HG02763 (cell line): Measurements from ENCODE around the gene RAB11FIP4.

ENCODE experiments used
- ATAC-seq: cut with Tn5 transposase; IDR thresholded peaks from one replicate; pipeline ENCODE4 v1.9.1; 2021; ENCODE audit warnings: mild to moderate bottlenecking, moderate library complexity; ENCODE audit not compliant: unreplicated experiment

The RAB11FIP4 gene

GRCh38 chr17:31405890-31406371 is 14.5 kb downstream of the RAB11FIP4 start:
- ATAC-seq: no peak

- no peak for ATAC-seq
These were observed 17.1 kb downstream of the RAB11FIP4 start for GRCh38 chr17:31408586-31408985.

GRCh38 chr17:31411707-31412285 is 20.3 kb downstream of the RAB11FIP4 start:
- ATAC-seq: no peak

- no peak for ATAC-seq
These were observed 21.0 kb downstream of the RAB11FIP4 start for GRCh38 chr17:31412511-31412910.

- no peak for ATAC-seq
These were observed 21.8 kb downstream of the RAB11FIP4 start for GRCh38 chr17:31413081-31413799.

GRCh38 chr17:31413874-31414549 is 22.5 kb downstream of the RAB11FIP4 start:
- ATAC-seq: no peak

- no peak for ATAC-seq
These were observed 23.1 kb downstream of the RAB11FIP4 start for GRCh38 chr17:31414550-31414918.

GRCh38 chr17:31415004-31415454 is 23.6 kb downstream of the RAB11FIP4 start:
- ATAC-seq: no peak

- no peak for ATAC-seq
These were observed 24.4 kb downstream of the RAB11FIP4 start for GRCh38 chr17:31415640-31416502.

GRCh38 chr17:31416503-31416923 is 25.0 kb downstream of the RAB11FIP4 start:
- no peak for ATAC-seq

GRCh38 chr17:31417051-31417792 is 25.7 kb downstream of the RAB11FIP4 start:
- ATAC-seq: no peak

- no peak for ATAC-seq
These were observed 27.4 kb downstream of the RAB11FIP4 start for GRCh38 chr17:31418773-31419350.

GRCh38 chr17:31422443-31422842 is 31.0 kb downstream of the RAB11FIP4 start:
- no peak for ATAC-seq

- no peak for ATAC-seq
These were observed 33.4 kb downstream of the RAB11FIP4 start for GRCh38 chr17:31424944-31425281.

- ATAC-seq: no peak
These were observed 34.0 kb downstream of the RAB11FIP4 start for GRCh38 chr17:31425282-31426040.

- ATAC-seq: no peak
These were observed 36.2 kb downstream of the RAB11FIP4 start for GRCh38 chr17:31427684-31428083.

- ATAC-seq: no peak
These were observed 36.6 kb downstream of the RAB11FIP4 start for GRCh38 chr17:31428111-31428510.

GRCh38 chr17:31428512-31428911 is 37.0 kb downstream of the RAB11FIP4 start:
- ATAC-seq: no peak
